ENCODE results near the gene NPTX1.

GRCh38 chr17:80491478-80492342 lies 15.3 kb upstream of the NPTX1 start:
- no peak for TF ChIP-seq CTCF (IDR thresholded peaks at IDR 0.05)
- TF ChIP-seq POLR2A (IDR thresholded peaks at IDR 0.05), result no peak

All from tibial nerve (tissue), 3 donors.